HG02588 (cell line): Measurements from ENCODE around the gene EXOSC2.
A peak's percentile ranks its signal among the peaks of the same experiment; 100 is the strongest.

ENCODE experiments used
- ATAC-seq: cut with Tn5 transposase; IDR thresholded peaks from one replicate; pipeline ENCODE4 v1.9.1; 2021; ENCODE audit warnings: mild to moderate bottlenecking, moderate library complexity; ENCODE audit not compliant: unreplicated experiment

EXOSC2 gene

GRCh38 chr9:130693426-130694191, at the start of gene EXOSC2:
Gene EXOSC2, plus strand, starts transcription at chr9:130693780. Its CDS starts 12 bp downstream, at chr9:130693792.
- ATAC-seq: peak; percentile 89

- ATAC-seq: no peak
Observed at GRCh38 chr9:130651221-130651620, 42.4 kb upstream of the EXOSC2 start.

GRCh38 chr9:130651752-130652151, 41.8 kb upstream of the EXOSC2 start:
- no peak for ATAC-seq

GRCh38 chr9:130654879-130655278, 38.7 kb upstream of the EXOSC2 start:
- no peak for ATAC-seq

- ATAC-seq: no peak
Observed at GRCh38 chr9:130658893-130659698, 34.5 kb upstream of the EXOSC2 start.

GRCh38 chr9:130659699-130660248, 33.8 kb upstream of the EXOSC2 start:
- no peak for ATAC-seq

GRCh38 chr9:130660326-130660682, 33.3 kb upstream of the EXOSC2 start:
- no peak for ATAC-seq

- ATAC-seq: no peak
Observed at GRCh38 chr9:130660683-130661450, 32.7 kb upstream of the EXOSC2 start.

GRCh38 chr9:130661451-130662098, 32.0 kb upstream of the EXOSC2 start:
- no peak for ATAC-seq

GRCh38 chr9:130662099-130662969, 31.2 kb upstream of the EXOSC2 start:
- no peak for ATAC-seq

- ATAC-seq: no peak
Observed at GRCh38 chr9:130662970-130663257, 30.7 kb upstream of the EXOSC2 start.

GRCh38 chr9:130663258-130663976, 30.2 kb upstream of the EXOSC2 start:
- no peak for ATAC-seq

- no peak for ATAC-seq
Observed at GRCh38 chr9:130663977-130664250, 29.7 kb upstream of the EXOSC2 start.

- ATAC-seq: no peak
Observed at GRCh38 chr9:130664251-130665028, 29.1 kb upstream of the EXOSC2 start, which contains the start of gene PRDM12. Gene PRDM12, plus strand, starts transcription at chr9:130664594. Its CDS starts 60 bp downstream, at chr9:130664654.

- ATAC-seq: no peak
Observed at GRCh38 chr9:130665029-130665430, 28.6 kb upstream of the EXOSC2 start.

- no peak for ATAC-seq
Observed at GRCh38 chr9:130665431-130666392, 27.9 kb upstream of the EXOSC2 start.

- ATAC-seq: no peak
Observed at GRCh38 chr9:130666393-130667119, 27.0 kb upstream of the EXOSC2 start.
